HL-60 (cell line): Measurements from ENCODE around the gene ITSN2.

ENCODE experiments used
- DNase-seq, 2 experiments: peaks; one replicate each; pipeline ENCODE4 v3.0.0-alpha.2; 2010 to 2020; ENCODE audit warnings: low read depth in 1 of 2, low spot score in 1 of 2
- H3K27ac ChIP-seq: fragments of 250-450 bp; sonication (Bioruptor Pico); replicated peaks from 2 replicates; pipeline ENCODE4 v1.5.1; 2020; ENCODE audit warnings: mild to moderate bottlenecking, moderate library complexity
- H3K27me3 ChIP-seq: fragments of 250-450 bp; sonication (Bioruptor Pico); 2 replicates; pipeline ENCODE4 v1.5.1; 2021; ENCODE audit warnings: mild to moderate bottlenecking, moderate library complexity; ENCODE audit not compliant: insufficient read depth, poor library complexity, severe bottlenecking
- H3K4me3 ChIP-seq: replicated peaks from 2 replicates; pipeline ENCODE4 v1.5.1; 2011; ENCODE audit warnings: mild to moderate bottlenecking, control low read depth, low read length; ENCODE audit not compliant: insufficient read depth
- GABPA ChIP-seq: IDR thresholded peaks from 2 replicates; pipeline ENCODE4 v1.6.1; 2012; ENCODE audit warnings: low read depth
- POLR2AphosphoS5 ChIP-seq: IDR thresholded peaks from 2 replicates; pipeline ENCODE4 v1.6.1; 2012; ENCODE audit warnings: low read depth
- SPI1 ChIP-seq: IDR thresholded peaks from 2 replicates; pipeline ENCODE4 v1.6.1; 2012; ENCODE audit warnings: low read depth, mild to moderate bottlenecking, borderline replicate concordance
- TF ChIP-seq, protein P1 (sequence below): IDR thresholded peaks from 2 replicates; pipeline ENCODE4 v1.6.1; 2012; ENCODE audit warnings: low read depth; ENCODE audit not compliant: insufficient replicate concordance
- TF ChIP-seq, protein P2 (sequence below): IDR thresholded peaks from one replicate; pipeline ENCODE4 v1.5.1; 2011; ENCODE audit warnings: low read length, control low read depth, inconsistent platforms; ENCODE audit not compliant: insufficient read depth

Gene ITSN2

DNA sequence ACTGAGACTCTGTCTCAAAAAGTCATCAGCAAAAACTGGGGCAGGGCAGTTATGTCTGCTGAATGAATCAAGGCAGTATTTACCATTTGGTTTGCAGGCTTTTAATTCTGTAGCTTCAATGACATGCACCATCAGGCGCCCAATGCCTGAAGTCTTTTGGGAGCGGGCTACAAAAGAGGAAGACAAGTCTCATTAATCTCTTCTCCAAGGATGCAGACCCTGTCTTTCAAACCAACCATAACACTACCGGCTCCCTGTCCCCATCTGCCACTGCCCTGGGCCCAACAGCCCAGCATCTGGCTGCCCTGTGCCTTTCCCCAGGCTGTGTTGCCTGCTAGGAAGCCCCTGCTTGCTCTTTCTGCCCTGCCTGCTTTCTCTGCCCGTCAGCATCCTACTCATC lies 155.2 kb downstream of the ITSN2 start:
- no peak for DNase-seq
- H3K27ac ChIP-seq: no peak overlapping the region
- H3K4me3 ChIP-seq: no peak overlapping the region
- TF ChIP-seq POLR2AphosphoS5 (no peak), SPI1 (no peak)
- TF ChIP-seq, protein P1, sequence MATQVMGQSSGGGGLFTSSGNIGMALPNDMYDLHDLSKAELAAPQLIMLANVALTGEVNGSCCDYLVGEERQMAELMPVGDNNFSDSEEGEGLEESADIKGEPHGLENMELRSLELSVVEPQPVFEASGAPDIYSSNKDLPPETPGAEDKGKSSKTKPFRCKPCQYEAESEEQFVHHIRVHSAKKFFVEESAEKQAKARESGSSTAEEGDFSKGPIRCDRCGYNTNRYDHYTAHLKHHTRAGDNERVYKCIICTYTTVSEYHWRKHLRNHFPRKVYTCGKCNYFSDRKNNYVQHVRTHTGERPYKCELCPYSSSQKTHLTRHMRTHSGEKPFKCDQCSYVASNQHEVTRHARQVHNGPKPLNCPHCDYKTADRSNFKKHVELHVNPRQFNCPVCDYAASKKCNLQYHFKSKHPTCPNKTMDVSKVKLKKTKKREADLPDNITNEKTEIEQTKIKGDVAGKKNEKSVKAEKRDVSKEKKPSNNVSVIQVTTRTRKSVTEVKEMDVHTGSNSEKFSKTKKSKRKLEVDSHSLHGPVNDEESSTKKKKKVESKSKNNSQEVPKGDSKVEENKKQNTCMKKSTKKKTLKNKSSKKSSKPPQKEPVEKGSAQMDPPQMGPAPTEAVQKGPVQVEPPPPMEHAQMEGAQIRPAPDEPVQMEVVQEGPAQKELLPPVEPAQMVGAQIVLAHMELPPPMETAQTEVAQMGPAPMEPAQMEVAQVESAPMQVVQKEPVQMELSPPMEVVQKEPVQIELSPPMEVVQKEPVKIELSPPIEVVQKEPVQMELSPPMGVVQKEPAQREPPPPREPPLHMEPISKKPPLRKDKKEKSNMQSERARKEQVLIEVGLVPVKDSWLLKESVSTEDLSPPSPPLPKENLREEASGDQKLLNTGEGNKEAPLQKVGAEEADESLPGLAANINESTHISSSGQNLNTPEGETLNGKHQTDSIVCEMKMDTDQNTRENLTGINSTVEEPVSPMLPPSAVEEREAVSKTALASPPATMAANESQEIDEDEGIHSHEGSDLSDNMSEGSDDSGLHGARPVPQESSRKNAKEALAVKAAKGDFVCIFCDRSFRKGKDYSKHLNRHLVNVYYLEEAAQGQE: no peak
- TF ChIP-seq, protein P2, sequence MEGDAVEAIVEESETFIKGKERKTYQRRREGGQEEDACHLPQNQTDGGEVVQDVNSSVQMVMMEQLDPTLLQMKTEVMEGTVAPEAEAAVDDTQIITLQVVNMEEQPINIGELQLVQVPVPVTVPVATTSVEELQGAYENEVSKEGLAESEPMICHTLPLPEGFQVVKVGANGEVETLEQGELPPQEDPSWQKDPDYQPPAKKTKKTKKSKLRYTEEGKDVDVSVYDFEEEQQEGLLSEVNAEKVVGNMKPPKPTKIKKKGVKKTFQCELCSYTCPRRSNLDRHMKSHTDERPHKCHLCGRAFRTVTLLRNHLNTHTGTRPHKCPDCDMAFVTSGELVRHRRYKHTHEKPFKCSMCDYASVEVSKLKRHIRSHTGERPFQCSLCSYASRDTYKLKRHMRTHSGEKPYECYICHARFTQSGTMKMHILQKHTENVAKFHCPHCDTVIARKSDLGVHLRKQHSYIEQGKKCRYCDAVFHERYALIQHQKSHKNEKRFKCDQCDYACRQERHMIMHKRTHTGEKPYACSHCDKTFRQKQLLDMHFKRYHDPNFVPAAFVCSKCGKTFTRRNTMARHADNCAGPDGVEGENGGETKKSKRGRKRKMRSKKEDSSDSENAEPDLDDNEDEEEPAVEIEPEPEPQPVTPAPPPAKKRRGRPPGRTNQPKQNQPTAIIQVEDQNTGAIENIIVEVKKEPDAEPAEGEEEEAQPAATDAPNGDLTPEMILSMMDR: no peak
- H3K27me3 ChIP-seq: no peaks in the 10 kb centered on the region

DNA sequence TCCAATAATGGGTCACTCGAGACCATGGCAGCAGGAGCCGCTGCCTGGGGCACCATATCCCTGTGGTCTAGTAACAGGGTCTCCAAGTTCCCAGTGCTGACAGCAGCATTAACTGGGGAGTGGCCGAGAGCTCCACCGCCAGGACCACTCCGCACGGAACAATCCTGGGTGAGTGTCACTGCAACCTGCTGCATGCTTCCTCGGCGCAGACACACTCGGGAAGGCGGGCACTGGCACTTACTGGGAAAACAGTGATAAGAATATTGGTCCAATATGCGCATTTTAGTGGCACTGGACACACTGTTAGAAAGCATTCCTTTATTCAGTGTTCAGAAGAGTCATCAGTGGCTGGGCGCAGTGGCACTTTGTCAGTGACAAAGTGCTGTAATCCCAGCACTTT lies 155.8 kb downstream of the ITSN2 start:
- Histone ChIP-seq H3K27ac (no peak overlapping the region), H3K4me3 (no peak overlapping the region), H3K27me3 (no peaks in the 10 kb centered on the region)
- TF ChIP-seq, protein P2: no peak
- no peak for TF ChIP-seq POLR2AphosphoS5
- DNase-seq: no peak

DNA sequence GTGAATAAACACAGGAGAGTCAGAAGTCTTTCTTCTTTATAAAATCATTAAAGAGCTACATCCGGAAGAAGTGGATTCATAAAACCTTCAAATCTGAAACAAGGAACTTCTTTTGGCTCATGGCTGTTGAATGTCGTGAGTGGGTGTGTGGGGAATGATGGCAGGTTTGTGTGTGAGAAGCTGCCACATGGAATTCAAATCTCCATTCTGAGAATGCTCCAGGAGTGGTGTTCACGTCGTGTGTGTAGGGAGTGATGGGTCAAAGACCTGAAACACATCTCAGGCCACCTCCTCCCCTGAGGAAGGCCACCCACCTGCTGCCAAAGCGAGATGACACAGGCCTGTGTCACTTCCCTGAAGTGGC lies 156.6 kb downstream of the ITSN2 start:
- H3K27me3 ChIP-seq: no peaks in the 10 kb centered on the region
- no peak for DNase-seq
- no peak overlapping the region for H3K4me3 ChIP-seq
- no peak overlapping the region for H3K27ac ChIP-seq
- TF ChIP-seq, protein P2: no peak
- TF ChIP-seq, protein P1: no peak
- TF ChIP-seq GABPA (no peak), SPI1 (no peak), POLR2AphosphoS5 (no peak)

DNA sequence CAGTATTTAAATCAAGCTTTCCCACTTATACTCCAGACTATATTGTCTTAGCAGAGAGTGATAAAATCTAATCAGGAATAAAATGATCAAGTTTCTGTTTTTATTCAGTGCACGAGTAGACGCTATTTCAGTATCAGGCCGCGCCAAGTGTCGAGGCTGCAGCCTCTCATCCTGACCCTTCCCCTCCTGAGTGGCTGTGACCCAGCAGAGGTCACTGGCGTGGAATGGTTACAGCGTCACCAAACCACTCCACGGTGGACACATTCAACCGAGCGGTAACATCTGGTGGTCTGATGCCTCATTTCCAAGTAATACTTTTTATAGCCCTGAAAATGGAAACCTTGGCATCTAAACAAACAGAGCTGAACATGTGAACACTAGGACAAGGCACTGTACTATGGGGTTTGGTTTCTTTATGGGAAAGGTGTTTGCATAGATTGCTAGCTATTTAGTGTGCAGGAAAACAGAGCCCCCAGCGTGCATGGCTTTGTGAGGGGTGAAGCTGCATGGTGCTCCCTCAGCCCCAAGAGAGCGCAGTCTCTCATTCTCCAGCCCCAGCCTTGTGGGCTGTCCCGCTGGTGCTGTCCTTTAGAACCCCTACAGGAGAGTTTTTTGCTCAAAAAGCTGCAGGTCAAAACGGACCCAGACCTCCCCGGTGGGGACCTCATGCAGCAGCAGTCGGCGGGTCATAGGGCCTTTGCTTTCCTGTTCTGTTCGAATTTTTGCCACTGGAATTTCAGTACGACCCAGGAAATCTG lies 157.1 kb downstream of the ITSN2 start:
- TF ChIP-seq, protein P2: no peak
- TF ChIP-seq GABPA (no peak), POLR2AphosphoS5 (no peak), SPI1 (no peak)
- TF ChIP-seq, protein P1: no peak
- Histone ChIP-seq H3K27me3 (no peaks in the 10 kb centered on the region), H3K4me3 (no peak overlapping the region), H3K27ac (no peak overlapping the region)
- DNase-seq: no peak
